ENCODE data around the gene CEP85L. TPM values are rescaled to one million over a fixed set of nuclear protein-coding genes. Genes with fewer than 3 reads are reported as not detected.
A peak's percentile ranks its signal among the peaks of the same experiment; 100 is the strongest.

CEP85L gene
- total RNA-seq, 1 donor from 2014 or later = 19.3 TPM

DNA sequence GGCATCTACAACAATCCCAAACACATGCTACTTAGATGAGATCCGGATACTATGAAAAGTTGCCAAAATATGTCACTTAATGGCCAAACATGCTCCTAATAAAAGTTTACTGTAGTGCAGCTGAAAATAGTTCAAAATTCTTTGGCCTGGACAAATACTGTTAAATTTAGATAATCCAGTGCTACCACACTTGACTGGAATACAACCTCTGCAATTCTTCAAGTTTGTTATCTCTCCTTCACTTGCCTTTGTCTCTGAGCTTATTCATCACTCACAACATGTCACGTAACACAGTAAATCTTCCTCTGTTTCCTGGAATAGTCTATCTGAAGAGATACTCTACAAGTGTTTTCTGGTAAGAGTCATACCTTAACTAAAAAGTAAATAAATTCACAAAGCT lies 113.8 kb downstream of the CEP85L start:
- Histone ChIP-seq H3K36me3 (ENCODE audit: insufficient read depth, low read length) (no peaks in the 10 kb centered on the region), H3K4me1 (ENCODE audit: insufficient read depth, low read length) (peaks cover 6% of the 10 kb centered on the region), H3K9me3 (ENCODE audit: insufficient read depth, low read depth, low read length) (no peaks in the 10 kb centered on the region), H4K20me1 (ENCODE audit: insufficient read depth, low read length) (peaks cover 4% of the 10 kb centered on the region), H3K27me3 (ENCODE audit: insufficient read depth, low read length) (no peaks in the 10 kb centered on the region), H3K9ac (ENCODE audit: low read length) (no peak overlapping the region), H3K79me2 (ENCODE audit: insufficient read depth, low read length) (peaks cover 62% of the 10 kb centered on the region), H3K4me3 (ENCODE audit: insufficient read depth, low read depth, low read length) (no peak overlapping the region), H3K27ac (ENCODE audit: low read depth, low read length) (no peak overlapping the region), H2AFZ (ENCODE audit: low read depth, low read length) (no peak overlapping the region), H3K4me2 (ENCODE audit: low read length) (no peak overlapping the region)
- FAIRE-seq (no peak), DNase-seq (ENCODE audit: low read depth) (peak; percentile 85)
- no peaks in the 10 kb centered on the region for H3K27me3 Mint-ChIP-seq (ENCODE audit: low read depth, unreplicated experiment)
- H3K9me3 Mint-ChIP-seq (ENCODE audit: unreplicated experiment) = no peaks in the 10 kb centered on the region
- peaks cover 2% of the 10 kb centered on the region for H3K36me3 Mint-ChIP-seq (ENCODE audit: low read depth, unreplicated experiment)
- H3K4me1 Mint-ChIP-seq (ENCODE audit: low read depth, unreplicated experiment) = peaks cover 4% of the 10 kb centered on the region
- no peak overlapping the region for H3K27ac Mint-ChIP-seq (ENCODE audit: unreplicated experiment)
- TF ChIP-seq, protein P1, sequence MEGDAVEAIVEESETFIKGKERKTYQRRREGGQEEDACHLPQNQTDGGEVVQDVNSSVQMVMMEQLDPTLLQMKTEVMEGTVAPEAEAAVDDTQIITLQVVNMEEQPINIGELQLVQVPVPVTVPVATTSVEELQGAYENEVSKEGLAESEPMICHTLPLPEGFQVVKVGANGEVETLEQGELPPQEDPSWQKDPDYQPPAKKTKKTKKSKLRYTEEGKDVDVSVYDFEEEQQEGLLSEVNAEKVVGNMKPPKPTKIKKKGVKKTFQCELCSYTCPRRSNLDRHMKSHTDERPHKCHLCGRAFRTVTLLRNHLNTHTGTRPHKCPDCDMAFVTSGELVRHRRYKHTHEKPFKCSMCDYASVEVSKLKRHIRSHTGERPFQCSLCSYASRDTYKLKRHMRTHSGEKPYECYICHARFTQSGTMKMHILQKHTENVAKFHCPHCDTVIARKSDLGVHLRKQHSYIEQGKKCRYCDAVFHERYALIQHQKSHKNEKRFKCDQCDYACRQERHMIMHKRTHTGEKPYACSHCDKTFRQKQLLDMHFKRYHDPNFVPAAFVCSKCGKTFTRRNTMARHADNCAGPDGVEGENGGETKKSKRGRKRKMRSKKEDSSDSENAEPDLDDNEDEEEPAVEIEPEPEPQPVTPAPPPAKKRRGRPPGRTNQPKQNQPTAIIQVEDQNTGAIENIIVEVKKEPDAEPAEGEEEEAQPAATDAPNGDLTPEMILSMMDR (IDR thresholded peaks at IDR 0.05; ENCODE audit: insufficient read depth, low read depth, low read length) = no peak
- TF ChIP-seq EZH2 (IDR thresholded peaks at IDR 0.05; ENCODE audit: insufficient read depth, low read length) = no peak
- H3K4me3 Mint-ChIP-seq (ENCODE audit: unreplicated experiment) = no peak overlapping the region

GRCh38 chr6:118536478-118536877 lies 114.9 kb downstream of the CEP85L start:
- no peak overlapping the region for H3K27ac Mint-ChIP-seq (ENCODE audit: unreplicated experiment)
- H4K20me1 ChIP-seq (ENCODE audit: insufficient read depth, low read length) = peaks cover 5% of the 10 kb centered on the region
- peaks cover 69% of the 10 kb centered on the region for H3K79me2 ChIP-seq (ENCODE audit: insufficient read depth, low read length)
- FAIRE-seq (no peak), DNase-seq (ENCODE audit: low read depth) (no peak)
- no peaks in the 10 kb centered on the region for H3K9me3 ChIP-seq (ENCODE audit: insufficient read depth, low read depth, low read length)
- H3K27me3 ChIP-seq (ENCODE audit: insufficient read depth, low read length) = no peaks in the 10 kb centered on the region
- H3K27me3 Mint-ChIP-seq (ENCODE audit: low read depth, unreplicated experiment) = no peaks in the 10 kb centered on the region
- H3K27ac ChIP-seq (ENCODE audit: low read depth, low read length) = no peak overlapping the region
- H2AFZ ChIP-seq (ENCODE audit: low read depth, low read length) = no peak overlapping the region
- H3K9me3 Mint-ChIP-seq (ENCODE audit: unreplicated experiment) = no peaks in the 10 kb centered on the region
- H3K36me3 ChIP-seq (ENCODE audit: insufficient read depth, low read length) = no peaks in the 10 kb centered on the region
- no peak for TF ChIP-seq EZH2 (IDR thresholded peaks at IDR 0.05; ENCODE audit: insufficient read depth, low read length)
- TF ChIP-seq, protein P1 (IDR thresholded peaks at IDR 0.05; ENCODE audit: insufficient read depth, low read depth, low read length) = no peak
- no peaks in the 10 kb centered on the region for H3K4me1 ChIP-seq (ENCODE audit: insufficient read depth, low read length)
- H3K4me2 ChIP-seq (ENCODE audit: low read length) = no peak overlapping the region
- H3K4me1 Mint-ChIP-seq (ENCODE audit: low read depth, unreplicated experiment) = no peaks in the 10 kb centered on the region
- no peak overlapping the region for H3K9ac ChIP-seq (ENCODE audit: low read length)
- no peak overlapping the region for H3K4me3 Mint-ChIP-seq (ENCODE audit: unreplicated experiment)
- no peak overlapping the region for H3K4me3 ChIP-seq (ENCODE audit: insufficient read depth, low read depth, low read length)
- peaks cover 2% of the 10 kb centered on the region for H3K36me3 Mint-ChIP-seq (ENCODE audit: low read depth, unreplicated experiment)

GRCh38 chr6:118535176-118535844 lies 116.1 kb downstream of the CEP85L start:
- no peaks in the 10 kb centered on the region for H3K9me3 ChIP-seq (ENCODE audit: insufficient read depth, low read depth, low read length)
- Mint-ChIP-seq H3K36me3 (ENCODE audit: low read depth, unreplicated experiment) (peaks cover 2% of the 10 kb centered on the region), H3K27ac (ENCODE audit: unreplicated experiment) (no peak overlapping the region), H3K9me3 (ENCODE audit: unreplicated experiment) (peaks cover 4% of the 10 kb centered on the region), H3K27me3 (ENCODE audit: low read depth, unreplicated experiment) (no peaks in the 10 kb centered on the region), H3K4me3 (ENCODE audit: unreplicated experiment) (no peak overlapping the region), H3K4me1 (ENCODE audit: low read depth, unreplicated experiment) (no peaks in the 10 kb centered on the region)
- H3K27me3 ChIP-seq (ENCODE audit: insufficient read depth, low read length) = no peaks in the 10 kb centered on the region
- FAIRE-seq (no peak), DNase-seq (ENCODE audit: low read depth) (no peak)
- H3K4me3 ChIP-seq (ENCODE audit: insufficient read depth, low read depth, low read length) = no peak overlapping the region
- no peak overlapping the region for H3K27ac ChIP-seq (ENCODE audit: low read depth, low read length)
- no peaks in the 10 kb centered on the region for H3K4me1 ChIP-seq (ENCODE audit: insufficient read depth, low read length)
- H3K36me3 ChIP-seq (ENCODE audit: insufficient read depth, low read length) = no peaks in the 10 kb centered on the region
- no peak overlapping the region for H2AFZ ChIP-seq (ENCODE audit: low read depth, low read length)
- no peak overlapping the region for H3K4me2 ChIP-seq (ENCODE audit: low read length)
- H3K9ac ChIP-seq (ENCODE audit: low read length) = no peak overlapping the region
- H3K79me2 ChIP-seq (ENCODE audit: insufficient read depth, low read length) = peaks cover 75% of the 10 kb centered on the region
- peaks cover 17% of the 10 kb centered on the region for H4K20me1 ChIP-seq (ENCODE audit: insufficient read depth, low read length)
- TF ChIP-seq, protein P1 (IDR thresholded peaks at IDR 0.05; ENCODE audit: insufficient read depth, low read depth, low read length) = no peak
- no peak for TF ChIP-seq EZH2 (IDR thresholded peaks at IDR 0.05; ENCODE audit: insufficient read depth, low read length)
